SH-SY5Y (cell line): ENCODE data around the gene CNTN4.

Experiments
- GATA2 ChIP-seq: IDR thresholded peaks from 2 replicates; pipeline ENCODE4 v1.6.1; 2011; ENCODE audit warnings: mild to moderate bottlenecking, low read depth, low read length
- GATA3 ChIP-seq: IDR thresholded peaks from 2 replicates; pipeline ENCODE4 v1.6.1; 2011; ENCODE audit warnings: low read depth, mild to moderate bottlenecking, low read length, moderate library complexity

CNTN4 gene

DNA sequence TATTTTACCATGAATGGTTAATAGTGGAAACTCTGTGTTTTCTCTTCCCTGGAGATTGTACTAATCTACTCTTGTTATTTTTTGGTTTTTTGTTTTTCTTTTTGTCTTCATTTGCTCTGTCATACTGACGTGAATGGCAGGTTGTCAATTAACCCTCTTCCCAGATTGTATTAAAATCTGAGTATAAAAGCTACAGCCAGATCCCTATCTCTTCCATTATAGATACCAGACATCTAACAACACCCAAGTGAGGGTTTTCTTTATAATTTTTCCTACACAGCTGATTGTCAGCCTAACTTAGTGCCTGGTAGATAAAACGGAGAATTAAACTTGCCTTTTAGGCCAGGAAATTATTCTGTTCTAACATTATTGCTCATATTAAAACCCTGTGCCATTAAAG is 848.9 kb downstream of the CNTN4 start:
- TF ChIP-seq GATA3 (peak; percentile 84), GATA2 (peak; percentile 62; the same call in 1 of the 2 replicates)

- TF ChIP-seq GATA3 (no peak), GATA2 (peak; percentile 30; the same call in 1 of the 2 replicates)
These were observed 850.2 kb downstream of the CNTN4 start for GRCh38 chr3:2948882-2949281.

GRCh38 chr3:2950159-2950558 is 851.5 kb downstream of the CNTN4 start:
- TF ChIP-seq GATA2 (no peak), GATA3 (no peak)

DNA sequence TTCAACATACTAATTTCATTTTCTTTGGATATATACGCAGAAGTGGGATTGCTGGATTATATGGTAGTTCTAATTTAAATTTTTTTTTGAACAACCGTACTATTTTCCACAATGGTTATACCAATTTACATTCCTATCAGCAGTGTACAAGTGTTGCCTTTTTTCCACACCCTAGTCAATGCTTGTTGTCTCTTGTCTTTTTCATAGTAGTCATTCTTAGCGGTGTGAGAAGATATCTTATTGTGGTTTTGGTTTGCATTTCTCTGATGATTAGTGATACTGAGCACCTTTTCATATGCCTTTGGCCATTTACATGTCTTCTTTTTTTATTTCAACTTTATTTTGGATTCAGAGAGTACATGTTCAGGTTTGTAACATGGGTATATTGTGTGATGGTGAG is 858.4 kb downstream of the CNTN4 start:
- no peak for TF ChIP-seq GATA3
- TF ChIP-seq GATA2, result no peak

DNA sequence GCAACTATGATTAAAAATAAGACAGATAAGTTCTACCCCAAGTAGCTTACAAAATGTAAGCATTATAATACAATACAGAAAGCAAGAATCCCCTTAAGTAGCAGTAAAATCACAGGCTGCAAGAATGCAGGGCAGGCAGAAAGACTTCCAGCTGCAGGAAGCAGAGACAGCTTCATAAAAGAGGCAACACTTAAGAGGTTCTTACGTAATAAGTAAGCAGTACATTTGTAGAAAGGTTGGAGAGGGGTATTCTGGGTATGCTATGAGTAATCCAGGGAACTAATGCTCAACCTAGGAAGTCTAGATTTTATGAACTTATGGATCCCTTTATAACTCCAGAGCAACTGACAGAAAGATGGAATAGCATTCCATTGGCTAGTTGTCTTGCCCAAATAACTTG is 859.9 kb downstream of the CNTN4 start:
- no peak for TF ChIP-seq GATA2
- no peak for TF ChIP-seq GATA3

DNA sequence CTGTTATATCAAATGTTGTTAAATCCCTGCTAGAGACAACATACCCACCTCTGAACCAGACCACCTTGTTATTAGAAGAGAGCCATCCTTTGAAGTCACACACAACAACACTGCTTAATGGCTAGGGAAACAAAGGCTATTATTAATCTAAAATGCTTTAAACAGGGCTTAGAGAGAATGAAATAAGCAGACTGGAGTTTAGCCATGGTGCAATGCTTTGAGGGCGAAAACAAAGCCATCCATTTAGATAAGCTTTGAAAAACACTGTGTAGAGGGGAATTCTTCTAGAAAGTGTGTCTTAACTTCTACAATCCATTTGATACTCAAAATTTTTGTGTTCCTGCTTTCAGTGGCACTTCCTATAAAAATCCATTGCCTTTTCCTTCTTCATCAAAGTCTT is 862.9 kb downstream of the CNTN4 start:
- TF ChIP-seq GATA2, result no peak

DNA sequence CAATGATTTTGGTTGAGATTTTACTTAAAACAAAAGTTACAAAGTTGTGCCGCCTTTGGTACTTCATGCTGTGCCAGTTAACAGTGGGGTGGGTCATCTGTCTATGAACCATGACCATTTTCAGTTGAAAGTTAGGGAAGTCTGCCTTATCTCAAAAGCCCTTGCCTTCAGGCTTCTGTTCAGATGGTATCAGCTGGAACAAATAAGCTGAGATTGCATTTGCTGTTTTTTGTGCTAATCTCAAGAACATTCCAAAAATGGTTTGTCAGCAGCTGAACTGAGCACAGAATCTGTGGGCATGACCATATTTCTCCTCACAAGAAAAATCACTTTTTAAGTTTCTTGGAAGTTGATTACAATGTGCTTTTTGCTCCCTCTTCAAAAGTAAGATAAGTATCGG is 869.2 kb downstream of the CNTN4 start:
- TF ChIP-seq GATA2 (peak; percentile 79), GATA3 (peak; percentile 86)

GRCh38 chr3:2968475-2968874 is 869.8 kb downstream of the CNTN4 start:
- TF ChIP-seq GATA3, result no peak

DNA sequence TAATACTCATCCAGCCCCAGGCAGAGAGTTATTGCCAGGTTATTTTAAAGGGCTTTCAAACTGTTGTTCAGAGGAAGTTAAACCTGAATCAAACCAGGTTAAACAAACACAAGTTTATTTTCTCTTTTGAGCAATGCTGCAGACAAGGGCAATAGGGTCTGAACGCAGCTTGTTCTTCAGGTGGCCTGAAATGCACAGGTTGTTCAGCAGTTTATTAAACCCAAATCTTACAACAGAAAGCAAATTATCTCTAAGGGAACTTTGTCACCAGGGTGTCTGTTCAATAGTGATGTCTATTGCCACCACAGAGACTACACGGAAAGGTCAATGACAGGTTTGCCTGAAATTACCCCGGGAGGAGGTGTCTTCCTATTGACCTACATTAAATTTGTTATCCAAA is 877.5 kb downstream of the CNTN4 start:
- TF ChIP-seq GATA3, result no peak
- TF ChIP-seq GATA2, result no peak

- no peak for TF ChIP-seq GATA3
- TF ChIP-seq GATA2, result no peak
These were observed 878.1 kb downstream of the CNTN4 start for GRCh38 chr3:2976796-2977195.

DNA sequence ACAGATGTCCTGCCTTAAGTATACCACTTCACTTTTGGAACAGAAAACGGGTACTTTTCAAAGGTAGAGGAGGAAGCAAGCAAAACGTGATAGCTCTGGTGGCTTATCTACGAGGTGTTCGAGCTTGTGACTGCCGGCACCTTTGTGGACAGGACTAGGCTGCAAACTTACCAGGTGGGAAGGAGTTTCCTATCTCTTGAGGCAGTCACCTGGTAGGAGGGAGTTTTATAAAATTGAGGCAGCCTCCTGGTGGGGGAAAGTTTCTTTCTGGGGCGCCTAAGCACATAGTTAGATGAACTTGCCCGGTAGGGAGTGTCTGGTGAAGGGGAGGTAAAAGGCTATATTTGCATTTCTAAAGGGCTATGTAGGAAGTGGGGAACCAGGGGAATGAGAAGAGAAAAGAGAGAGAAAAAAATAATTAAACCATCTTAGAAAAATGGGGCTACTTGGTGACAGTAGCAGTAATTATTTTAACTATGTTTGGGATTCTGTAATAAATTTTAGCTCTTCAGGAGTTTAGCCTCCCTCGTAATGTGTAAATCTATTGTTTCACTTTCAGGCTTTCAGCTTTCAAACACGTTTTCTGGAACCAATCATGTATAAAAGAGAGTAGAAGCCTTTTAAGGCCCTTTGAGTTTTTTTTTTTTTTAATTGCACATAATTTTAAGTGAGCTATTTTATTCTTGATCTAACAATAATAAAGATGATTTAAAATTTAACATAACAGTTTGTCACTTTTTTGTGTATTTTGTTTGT is 880.5 kb downstream of the CNTN4 start:
- TF ChIP-seq GATA2 (no peak), GATA3 (no peak)

DNA sequence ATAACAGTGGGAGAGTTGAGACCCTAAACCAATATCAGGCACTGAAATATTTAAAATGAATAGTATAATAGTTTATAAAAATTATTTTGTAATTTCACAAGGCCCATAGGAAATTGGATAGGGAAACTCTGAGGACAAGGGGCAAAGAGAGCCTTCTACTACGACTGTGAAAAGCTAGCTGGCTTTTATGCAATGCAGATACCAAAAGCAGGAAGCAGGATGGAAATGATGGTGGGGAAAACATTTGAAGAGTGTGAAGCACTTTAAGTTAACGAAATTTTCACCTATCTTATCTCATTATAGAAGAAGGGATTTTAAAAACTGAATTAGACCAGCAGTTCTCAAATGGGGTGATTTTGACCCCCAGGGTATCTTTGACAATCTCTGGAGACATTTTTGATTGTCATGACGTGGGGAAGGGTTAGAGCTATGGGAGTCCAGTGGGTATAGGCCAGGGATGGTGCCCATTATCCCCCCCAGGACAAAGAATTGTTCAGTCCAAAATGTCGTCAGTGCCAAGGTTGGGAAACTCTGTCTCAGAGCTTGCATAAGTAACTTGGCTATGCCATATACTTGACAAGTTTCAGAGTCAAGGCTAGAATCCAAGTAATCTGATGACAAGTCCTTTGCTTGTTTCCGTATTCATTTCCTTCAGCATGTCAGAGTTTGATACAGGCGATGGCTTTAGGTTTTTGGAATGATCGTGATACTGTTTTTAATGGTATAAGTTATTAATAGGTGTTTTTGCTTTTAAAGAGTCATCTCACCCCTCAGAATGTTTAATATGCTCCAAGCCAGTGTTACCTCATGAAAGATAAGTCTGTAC is 885.6 kb downstream of the CNTN4 start:
- TF ChIP-seq GATA2 (no peak), GATA3 (no peak)

GRCh38 chr3:2984831-2985220 is 886.2 kb downstream of the CNTN4 start:
- TF ChIP-seq GATA3 (no peak), GATA2 (no peak)

GRCh38 chr3:2985479-2985878 is 886.8 kb downstream of the CNTN4 start:
- TF ChIP-seq GATA2, result no peak
- no peak for TF ChIP-seq GATA3

DNA sequence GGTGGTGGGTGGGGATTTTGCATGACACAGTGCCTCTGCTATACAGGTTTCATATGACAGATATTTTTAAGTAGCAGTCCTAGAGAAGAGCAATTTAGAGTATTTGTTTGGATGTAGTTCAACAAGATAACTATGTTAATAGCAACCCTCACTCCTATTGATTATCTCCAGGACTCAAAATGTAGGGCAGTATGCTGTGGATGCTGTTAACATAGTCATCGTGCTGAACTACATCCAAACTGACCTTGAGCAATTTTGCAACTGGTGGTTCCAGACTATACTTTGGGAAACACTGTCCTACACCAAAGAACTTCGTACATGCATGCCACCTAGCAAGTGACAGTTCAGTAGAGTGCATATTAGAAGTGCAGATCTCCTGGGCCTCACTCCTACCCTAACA is 893.9 kb downstream of the CNTN4 start:
- no peak for TF ChIP-seq GATA3
- TF ChIP-seq GATA2, result no peak
